Testis (tissue), 2 donors: Measurements from ENCODE around the gene DYNC1I1.

ENCODE experiments used
- POLR2A ChIP-seq: fragments of 450-650 bp; IDR thresholded peaks from one replicate; pipeline ENCODE4 v1.6.1; 2017; ENCODE audit warnings: antibody characterized with exemption, mild to moderate bottlenecking, moderate library complexity
- TF ChIP-seq, protein P1 (sequence below), 3 experiments: fragments of 450-650 bp in 2 of 3; fragments of 200-600 bp in 1 of 3; sonication (generic) in 1 of 3; IDR thresholded peaks; one replicate each; pipeline ENCODE4 v1.5.1; 2016 to 2019; ENCODE audit warnings: antibody characterized with exemption in 3 of 3, mild to moderate bottlenecking in 2 of 3, moderate library complexity in 1 of 3

DNA sequence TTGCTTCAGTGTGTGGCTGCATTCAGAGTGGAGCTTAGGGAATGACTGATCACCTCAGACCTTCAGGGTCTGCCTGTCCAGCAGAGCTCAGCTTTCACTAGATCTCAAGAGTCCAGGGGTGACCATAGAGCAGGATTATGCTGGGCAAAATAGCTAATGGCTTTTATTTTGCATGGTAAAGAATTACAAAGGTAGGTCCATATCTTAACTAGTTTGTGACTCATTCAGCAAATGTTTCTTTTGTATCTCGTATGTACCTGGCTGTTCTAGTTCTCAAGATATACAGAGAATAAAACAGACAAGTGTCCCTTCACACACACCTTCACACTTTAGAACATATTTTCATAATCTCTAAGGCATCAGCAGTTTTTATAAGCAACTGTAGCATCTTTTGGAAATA, 180.5 kb downstream of the DYNC1I1 start:
- TF ChIP-seq, protein P1, sequence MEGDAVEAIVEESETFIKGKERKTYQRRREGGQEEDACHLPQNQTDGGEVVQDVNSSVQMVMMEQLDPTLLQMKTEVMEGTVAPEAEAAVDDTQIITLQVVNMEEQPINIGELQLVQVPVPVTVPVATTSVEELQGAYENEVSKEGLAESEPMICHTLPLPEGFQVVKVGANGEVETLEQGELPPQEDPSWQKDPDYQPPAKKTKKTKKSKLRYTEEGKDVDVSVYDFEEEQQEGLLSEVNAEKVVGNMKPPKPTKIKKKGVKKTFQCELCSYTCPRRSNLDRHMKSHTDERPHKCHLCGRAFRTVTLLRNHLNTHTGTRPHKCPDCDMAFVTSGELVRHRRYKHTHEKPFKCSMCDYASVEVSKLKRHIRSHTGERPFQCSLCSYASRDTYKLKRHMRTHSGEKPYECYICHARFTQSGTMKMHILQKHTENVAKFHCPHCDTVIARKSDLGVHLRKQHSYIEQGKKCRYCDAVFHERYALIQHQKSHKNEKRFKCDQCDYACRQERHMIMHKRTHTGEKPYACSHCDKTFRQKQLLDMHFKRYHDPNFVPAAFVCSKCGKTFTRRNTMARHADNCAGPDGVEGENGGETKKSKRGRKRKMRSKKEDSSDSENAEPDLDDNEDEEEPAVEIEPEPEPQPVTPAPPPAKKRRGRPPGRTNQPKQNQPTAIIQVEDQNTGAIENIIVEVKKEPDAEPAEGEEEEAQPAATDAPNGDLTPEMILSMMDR (IDR thresholded peaks at IDR 0.05): no peak
- TF ChIP-seq POLR2A: no peak
